ENCODE data around the gene ZFP2.
A peak's percentile ranks its signal among the peaks of the same experiment; 100 is the strongest.
"Not testable (repeated sequence)": the region's sequence is repeated elsewhere in the genome, so short reads cannot be mapped to it uniquely, and the experiment has no call there.

ZFP2 gene

GRCh38 chr5:178895615-178896571, at the start of gene ZFP2:
Gene ZFP2, plus strand, starts transcription at chr5:178895913. Its CDS starts 35,401 bp downstream, at chr5:178931314.
- DNase-seq (ENCODE audit: low spot score) = peak; percentile 4

- no peak for DNase-seq (ENCODE audit: low spot score)
Observed at GRCh38 chr5:178849316-178849715, 46.4 kb upstream of the ZFP2 start.

GRCh38 chr5:178851951-178852350, 43.8 kb upstream of the ZFP2 start:
- DNase-seq (ENCODE audit: low spot score) = no peak

DNA sequence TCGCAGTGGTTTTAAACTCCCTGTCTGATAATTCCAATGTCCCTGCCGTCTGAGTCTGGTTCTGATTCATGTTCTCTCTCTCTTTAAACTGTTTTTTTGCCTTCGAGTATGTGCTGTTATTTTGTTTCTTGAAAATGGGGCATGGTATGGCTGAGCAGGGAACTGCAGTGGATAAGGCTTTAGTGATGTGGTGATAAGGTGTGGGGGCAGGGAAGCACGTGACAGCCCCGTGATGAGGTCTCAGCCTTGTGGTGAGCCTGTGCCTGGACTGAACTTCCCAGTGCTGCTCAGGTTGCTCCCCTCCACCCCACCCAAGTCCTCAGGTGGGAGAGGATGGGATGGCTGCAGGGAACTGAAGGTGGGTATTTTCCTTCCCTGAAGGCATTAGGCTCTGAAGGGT, 41.4 kb upstream of the ZFP2 start:
- no peak for DNase-seq (ENCODE audit: low spot score)

GRCh38 chr5:178859625-178860521, 35.8 kb upstream of the ZFP2 start, which contains the start of gene ZNF354B:
Gene ZNF354B, plus strand, starts transcription at chr5:178859953. Its CDS starts 1,095 bp downstream, at chr5:178861048.
- peak; percentile 91 for DNase-seq (ENCODE audit: low spot score)

- DNase-seq (ENCODE audit: low spot score) = not testable (repeated sequence)
Observed at GRCh38 chr5:178860615-178861014, 35.1 kb upstream of the ZFP2 start.

- DNase-seq (ENCODE audit: low spot score) = no peak
Observed at GRCh38 chr5:178861627-178862026, 34.1 kb upstream of the ZFP2 start.

DNA sequence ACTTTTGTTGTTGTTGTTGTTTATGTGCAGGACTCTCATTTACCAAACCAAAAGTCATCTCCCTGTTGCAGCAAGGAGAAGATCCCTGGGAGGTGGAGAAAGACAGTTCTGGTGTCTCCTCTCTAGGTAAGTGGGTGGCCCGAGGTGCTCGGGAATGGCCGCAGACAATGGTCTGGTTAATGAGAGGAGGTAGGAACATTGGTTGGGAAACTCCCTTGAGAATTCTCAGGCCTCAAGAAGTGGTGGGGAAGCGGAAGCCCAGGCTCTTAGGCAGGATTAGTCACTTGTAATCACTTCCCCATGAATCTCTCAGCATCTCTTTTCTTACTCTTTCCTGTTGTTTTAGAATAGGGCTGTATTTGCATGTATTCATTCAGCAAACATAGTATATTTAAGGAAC, 28.8 kb upstream of the ZFP2 start:
- no peak for DNase-seq (ENCODE audit: low spot score)

- no peak for DNase-seq (ENCODE audit: low spot score)
Observed at GRCh38 chr5:178869577-178869976, 26.1 kb upstream of the ZFP2 start.

DNA sequence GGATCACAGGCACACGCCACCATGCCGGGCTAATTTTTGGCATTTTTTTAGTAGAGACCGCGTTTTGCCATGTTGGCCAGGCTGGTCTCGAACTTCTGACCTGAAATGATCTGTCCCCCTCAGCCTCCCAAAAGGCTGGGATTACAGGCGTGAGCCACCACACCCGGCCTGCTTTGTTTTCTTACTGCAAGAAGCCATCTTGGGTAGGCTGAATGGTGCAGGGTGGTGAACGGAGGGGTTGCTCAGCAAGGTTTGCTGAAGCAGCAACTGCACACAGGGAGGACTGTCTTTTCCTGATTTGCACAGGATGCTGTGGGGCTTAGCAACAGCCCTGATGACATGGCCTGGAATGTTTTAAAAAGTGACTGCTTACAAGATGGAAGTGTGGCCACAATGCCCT, 25.3 kb upstream of the ZFP2 start:
- no peak for DNase-seq (ENCODE audit: low spot score)

DNA sequence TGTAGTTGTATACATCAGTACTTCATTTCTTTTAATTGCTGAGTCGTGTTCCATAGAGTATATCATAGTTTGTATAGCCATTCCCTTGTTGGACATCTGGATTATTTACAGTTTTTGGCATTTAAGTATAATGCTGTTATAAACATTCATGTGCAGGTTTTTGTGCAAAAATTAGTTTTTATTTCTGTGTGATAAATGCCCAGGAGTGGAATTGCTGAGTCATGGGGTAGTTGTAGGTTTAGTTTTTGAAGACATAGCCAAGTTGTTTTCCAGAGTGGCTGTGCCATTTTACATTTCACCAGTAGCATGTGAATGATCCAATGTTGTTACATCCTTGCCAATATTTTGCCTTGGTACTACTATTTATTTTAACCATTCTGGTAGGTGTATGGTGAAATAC, 23.4 kb upstream of the ZFP2 start:
- no peak for DNase-seq (ENCODE audit: low spot score)

GRCh38 chr5:178883115-178883694, 12.5 kb upstream of the ZFP2 start:
- DNase-seq (ENCODE audit: low spot score) = not testable (repeated sequence)

- no peak for DNase-seq (ENCODE audit: low spot score)
Observed at GRCh38 chr5:178883815-178884430, 11.8 kb upstream of the ZFP2 start.

DNA sequence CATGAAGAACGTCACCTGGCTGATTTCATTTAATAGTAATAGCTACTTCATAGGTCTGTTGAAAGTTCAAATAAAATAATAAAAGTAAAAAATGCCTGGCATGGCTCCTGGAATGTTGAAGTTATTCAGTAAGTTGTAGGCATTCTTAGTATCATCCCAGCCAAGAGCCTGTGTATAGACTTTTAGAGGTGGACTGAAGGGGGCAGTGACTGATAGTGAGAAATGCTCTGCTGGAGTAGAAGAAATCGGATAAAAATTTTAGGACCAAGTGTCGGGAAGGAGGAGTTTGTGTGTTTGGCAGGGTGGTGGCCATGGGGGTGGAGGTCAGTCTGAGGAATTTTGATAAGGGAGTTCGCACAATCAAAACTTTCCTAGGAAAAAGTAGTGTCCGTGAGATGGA, 3.6 kb downstream of the ZFP2 start:
- no peak for DNase-seq (ENCODE audit: low spot score)

DNA sequence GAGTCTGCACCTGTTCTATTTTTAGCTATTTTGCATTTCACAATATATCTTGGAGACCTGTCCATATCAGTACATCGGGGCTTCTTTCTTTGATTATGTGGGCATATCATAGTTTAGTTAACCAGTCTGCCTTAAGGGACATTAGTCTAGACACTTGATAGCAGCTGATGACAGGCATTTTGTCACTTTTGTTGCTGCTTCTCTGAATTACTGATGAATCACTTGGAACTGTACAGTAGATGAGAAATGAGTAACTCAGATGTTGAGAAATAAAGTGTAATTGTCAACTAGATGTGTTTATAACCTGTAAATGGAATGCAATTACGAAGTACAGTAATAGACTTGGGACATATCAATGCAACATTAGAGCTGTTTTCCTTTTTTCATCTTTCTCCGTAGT, 7.1 kb downstream of the ZFP2 start:
- DNase-seq (ENCODE audit: low spot score) = no peak

- DNase-seq (ENCODE audit: low spot score) = no peak
Observed at GRCh38 chr5:178931846-178932760, 36.4 kb downstream of the ZFP2 start.

GRCh38 chr5:178940569-178941360, 45.1 kb downstream of the ZFP2 start, which contains the start of gene ZNF454:
Gene ZNF454, plus strand, starts transcription at chr5:178941198. Its CDS starts 1,594 bp downstream, at chr5:178942792.
- DNase-seq (ENCODE audit: low spot score) = no peak

DNA sequence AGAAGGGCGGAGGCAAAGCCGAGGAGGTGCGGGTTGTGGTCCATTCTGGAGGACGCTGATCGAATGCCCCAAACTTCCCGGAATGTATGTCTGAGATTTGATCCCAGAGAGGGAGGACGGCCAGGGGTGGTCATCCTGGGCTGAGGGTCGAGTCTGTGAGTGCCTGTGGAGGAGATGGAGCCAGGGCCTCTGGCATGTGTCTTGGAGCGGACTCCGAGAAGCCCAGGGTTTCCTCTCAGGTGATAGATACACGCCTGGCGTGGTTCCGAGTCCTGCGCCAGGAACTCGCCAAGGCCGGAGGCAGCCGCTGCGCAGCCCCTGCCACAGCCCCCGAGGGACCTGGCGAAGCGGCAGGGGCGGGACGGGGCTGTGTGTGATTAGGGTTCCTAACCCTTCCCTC, 45.6 kb downstream of the ZFP2 start:
- DNase-seq (ENCODE audit: low spot score) = no peak

- no peak for DNase-seq (ENCODE audit: low spot score)
Observed at GRCh38 chr5:178965465-178966055, 69.8 kb downstream of the ZFP2 start.
